NCI-H2196 treated with DMSO at 0.1 percent for 48 hours (cell line): ENCODE data around the gene POLE3.
"Not testable (repeated sequence)": the region's sequence is repeated elsewhere in the genome, so short reads cannot be mapped to it uniquely, and the experiment has no call there.

ENCODE experiments used
- DNase-seq: peaks from one replicate; lab custom pipeline; 2025; ENCODE audit not compliant: unreplicated experiment; lab: John Stamatoyannopoulos, UW

Gene POLE3

DNA sequence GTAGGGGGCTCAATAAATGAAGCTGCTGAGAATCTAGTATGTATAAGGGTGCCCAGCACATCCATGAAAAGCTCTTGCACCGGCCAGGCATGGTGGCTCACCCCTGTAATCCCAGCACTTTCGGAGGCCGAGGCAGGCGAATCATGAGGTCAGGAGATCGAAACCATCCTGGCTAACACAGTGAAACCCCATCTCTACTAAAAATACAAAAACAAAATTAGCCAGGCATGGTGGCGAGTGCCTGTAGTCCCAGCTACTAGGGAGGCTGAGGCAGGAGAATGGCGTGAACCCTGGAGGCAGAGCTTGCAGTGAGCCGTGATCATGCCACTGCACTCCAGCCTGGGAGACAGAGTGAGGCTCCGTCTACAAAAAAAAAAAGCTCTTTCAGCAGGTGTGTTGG lies 4.1 kb downstream of the POLE3 start:
- DNase-seq: not testable (repeated sequence)

GRCh38 chr9:113403646-113404045 lies 6.8 kb downstream of the POLE3 start:
- DNase-seq: no peak

DNA sequence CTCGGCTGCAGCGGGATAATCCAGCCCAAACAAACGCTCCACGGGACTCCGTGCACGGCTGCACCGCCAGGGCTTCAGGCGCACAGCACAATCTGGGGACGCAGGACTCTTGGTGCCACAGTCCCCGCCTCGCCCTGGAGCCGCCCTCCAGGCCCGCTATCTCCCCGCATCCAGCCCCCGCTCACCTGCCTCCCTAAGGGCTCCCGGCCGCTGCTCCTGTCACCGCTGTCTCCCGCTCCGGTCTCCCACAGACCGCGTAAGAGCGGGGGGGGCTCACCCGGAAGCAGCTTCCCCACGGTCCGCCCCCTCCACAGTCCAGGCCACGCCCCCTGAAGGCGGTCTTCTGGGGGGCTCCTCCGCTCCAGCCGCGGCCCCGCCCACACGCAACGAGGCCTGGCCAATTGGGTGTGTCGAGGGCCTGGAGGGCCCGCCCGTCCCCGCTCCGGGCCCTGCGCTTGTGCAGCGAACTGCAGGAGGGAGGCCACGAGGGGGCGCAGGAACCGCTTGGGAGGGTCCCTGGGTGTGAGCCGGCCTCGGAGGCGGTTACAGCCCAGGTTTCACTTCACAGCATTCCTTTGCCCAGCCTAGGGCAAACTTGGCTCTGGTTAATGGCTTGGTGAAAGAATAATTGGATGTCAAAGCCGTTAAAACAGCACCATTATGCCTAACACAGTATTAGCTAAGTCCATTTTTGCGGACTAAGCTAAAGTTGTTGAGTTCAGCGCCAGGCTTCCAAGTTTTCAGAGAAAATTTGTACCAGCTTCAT lies 9.3 kb downstream of the POLE3 start, which contains the start of gene ALAD:
ALAD (minus strand) TSS at position 258 of the 766 bp plus-strand sequence. CDS start 7,725 bp downstream, outside the sequence.
- DNase-seq: peak; percentile 98

DNA sequence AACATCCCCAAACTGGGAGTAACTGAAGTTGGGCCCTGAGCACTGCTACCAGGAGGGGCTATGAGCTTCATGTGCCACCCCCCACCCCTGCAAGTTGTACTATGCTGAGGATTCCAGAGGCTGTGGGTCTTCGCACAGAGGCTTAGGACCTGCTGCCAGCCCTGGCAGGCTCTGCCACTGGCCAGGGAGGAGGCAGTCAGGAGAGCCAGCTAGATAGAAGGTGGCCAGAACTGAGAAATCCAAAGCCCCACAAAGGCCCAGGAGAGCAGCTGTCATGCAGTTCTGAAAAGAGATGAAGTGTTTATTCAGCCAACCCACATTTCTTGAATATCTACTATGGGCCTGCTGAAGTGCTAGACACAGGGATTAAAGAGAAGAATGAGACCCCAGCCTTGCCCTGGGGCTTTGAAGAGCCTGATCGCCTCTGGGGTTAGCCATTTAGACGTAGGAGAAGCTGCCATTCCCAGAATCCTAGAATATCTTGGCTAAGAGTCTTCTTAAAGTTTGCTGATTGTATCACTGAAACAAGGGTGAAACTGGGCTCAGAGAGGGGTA lies 10.8 kb downstream of the POLE3 start:
- DNase-seq: no peak

DNA sequence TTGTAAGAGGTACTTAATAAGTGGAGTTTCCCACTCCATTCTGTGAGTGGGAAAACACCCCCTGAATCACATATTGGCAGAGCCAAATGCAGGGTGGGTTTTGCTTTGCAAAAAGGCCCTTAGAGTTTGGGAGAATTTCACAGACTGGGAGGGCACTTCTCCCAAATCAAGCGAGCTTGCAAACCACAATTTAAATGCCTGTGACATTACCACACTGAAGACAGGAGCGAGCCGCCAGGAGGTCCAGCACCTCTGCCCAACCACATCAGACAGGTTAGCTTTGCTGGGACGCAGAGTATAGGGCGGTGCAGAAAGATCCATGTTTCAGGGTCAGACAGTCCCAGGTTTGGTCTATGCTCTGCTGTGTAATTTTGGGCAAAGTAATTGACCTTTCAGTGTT lies 11.7 kb downstream of the POLE3 start:
- DNase-seq: no peak

DNA sequence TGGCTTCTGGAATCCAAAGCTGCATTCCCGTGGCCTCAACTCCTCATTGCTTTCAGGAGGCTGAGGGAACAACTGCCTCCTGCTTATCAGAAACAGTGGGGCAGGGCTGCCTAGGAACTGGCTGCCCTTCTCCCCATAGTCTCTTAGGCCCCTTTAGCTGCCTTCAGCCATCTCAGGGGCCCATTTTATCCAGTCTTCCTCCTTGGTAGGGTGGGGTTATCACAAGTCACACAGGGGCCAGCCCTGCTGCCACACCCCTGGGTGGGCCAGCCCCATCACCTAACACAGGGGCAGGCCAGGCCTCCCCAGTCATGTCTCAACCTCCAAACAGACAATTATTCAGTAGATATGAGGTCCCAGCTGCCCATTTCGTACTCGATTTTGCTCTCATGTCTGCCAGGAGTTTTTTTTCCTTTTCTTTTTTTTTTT lies 13.3 kb downstream of the POLE3 start:
- DNase-seq: no peak

- DNase-seq: no peak
These were observed 15.2 kb downstream of the POLE3 start for GRCh38 chr9:113395000-113395861.

- no peak for DNase-seq
These were observed 17.2 kb downstream of the POLE3 start for GRCh38 chr9:113393281-113393680.

DNA sequence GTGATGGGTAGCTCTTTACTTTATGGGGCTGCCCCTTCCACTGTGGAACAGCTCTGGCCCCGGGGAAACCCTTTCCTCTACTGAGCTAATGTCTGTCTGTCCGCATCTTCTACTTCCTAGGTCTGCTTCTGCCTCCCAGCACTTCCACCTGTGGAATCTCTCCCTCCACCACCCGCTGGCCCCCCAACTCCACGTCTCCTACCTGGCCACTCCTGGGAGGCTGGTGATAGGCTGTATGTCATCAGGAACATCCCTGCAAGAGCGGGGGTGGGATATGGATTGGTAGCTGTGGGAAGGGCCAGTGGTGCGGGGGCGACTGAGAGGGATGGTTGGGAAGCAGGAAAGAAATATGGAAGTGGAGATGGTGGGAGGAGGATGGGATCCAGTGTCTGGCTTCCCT lies 18.6 kb downstream of the POLE3 start:
- no peak for DNase-seq

GRCh38 chr9:113390192-113390960 lies 20.1 kb downstream of the POLE3 start:
- no peak for DNase-seq

DNA sequence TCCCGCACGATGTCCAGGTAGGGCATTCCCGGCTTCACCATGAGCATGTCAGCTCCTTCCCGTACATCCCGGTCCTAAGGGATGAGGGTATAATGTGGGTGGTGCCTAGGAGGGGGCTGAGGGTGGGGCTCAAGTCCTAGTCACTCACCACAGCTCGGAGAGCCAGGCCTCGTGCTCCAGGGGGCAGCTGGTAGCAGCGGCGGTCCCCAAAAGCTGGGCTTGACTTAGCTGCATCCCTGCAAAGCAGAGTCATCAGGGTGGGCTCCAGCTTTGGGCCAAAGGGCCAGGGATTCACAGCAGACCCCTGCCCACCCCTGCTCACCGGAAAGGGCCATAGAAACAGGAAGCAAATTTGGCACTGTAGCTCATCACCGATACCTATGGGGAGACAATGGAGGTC lies 21.0 kb downstream of the POLE3 start:
- DNase-seq: no peak

- no peak for DNase-seq
These were observed 21.6 kb downstream of the POLE3 start for GRCh38 chr9:113388833-113389232.

- DNase-seq: no peak
These were observed 22.8 kb downstream of the POLE3 start for GRCh38 chr9:113387560-113388230.

DNA sequence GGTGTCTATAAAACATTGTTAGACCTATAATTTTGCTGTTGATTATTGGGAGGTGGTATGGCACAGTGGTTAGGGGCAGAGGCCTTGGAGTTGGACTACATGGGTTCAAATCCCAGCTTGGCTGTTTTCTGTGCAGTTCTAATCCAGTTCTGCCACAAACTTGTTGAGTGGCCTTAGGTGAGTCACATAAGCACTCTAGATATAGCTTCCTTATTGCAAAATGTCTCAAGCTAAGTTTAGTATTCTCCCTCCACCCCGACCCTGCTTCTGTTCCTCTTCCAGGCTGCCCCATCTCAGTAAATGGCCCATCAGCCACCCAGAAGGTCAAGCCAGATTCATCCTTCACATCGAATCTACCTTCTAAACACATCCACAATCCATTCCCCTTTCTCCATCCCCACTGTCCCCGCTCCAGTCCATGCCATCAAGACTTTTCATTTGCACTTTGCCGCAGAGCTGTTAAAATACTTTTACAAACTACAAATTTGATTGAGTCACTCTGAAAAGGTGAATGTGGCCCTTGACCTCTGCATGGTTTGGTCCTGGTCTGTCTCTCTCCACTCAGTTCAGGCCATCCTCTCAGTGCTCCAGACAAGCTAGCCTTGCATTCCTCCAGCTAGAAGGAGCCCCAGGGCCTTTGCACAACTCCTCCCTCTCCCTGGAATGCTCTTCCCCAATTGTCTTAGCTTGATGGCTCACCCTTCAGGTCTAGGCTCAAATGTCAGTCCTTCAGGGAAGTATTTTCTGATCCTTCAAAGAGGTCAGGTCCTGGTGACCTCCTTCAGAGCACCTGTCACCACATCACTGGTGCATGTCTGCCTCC lies 23.7 kb downstream of the POLE3 start:
- no peak for DNase-seq

DNA sequence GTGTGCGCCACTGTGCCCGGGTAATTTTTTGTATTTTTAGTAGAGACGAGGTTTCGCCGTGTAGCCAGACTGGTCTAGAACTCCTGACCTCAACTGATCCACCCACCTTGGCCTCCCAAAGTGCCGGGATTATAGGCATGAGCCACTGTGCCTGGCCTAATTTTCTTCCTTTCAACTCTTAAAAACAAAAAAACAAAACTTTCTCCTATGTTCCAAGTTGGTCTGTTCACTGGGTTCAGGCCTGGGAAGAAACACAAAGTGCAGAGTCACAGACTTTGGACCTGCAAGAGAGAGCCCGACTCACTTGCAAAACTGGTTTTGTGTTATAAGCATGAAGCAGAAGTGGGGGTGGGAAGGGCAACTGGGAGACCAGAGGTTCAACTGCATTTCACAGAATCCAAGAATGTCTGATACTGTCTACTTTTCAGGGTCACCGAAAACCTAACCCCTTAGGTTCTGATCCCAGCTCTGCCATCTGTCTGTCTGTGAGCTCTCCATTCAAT lies 28.5 kb downstream of the POLE3 start:
- no peak for DNase-seq

DNA sequence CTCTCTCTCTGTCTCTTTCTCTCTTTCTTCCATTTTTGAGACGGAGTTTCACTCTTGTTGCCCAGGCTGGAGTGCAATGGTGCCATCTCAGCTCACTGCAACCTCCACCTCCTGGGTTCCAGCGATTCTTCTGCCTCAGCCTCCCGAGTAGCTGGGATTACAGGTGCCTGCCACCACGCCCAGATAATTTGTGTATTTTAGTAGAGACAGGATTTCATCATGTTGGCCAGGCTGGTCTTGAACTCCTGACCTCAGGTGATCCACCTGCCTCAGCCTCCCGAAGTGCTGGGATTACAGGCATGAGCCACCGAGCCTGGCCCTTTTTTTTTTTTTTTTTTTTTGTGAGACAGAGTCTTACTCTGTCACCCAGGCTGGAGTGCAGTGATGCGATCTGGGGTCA lies 29.0 kb downstream of the POLE3 start:
- not testable (repeated sequence) for DNase-seq

DNA sequence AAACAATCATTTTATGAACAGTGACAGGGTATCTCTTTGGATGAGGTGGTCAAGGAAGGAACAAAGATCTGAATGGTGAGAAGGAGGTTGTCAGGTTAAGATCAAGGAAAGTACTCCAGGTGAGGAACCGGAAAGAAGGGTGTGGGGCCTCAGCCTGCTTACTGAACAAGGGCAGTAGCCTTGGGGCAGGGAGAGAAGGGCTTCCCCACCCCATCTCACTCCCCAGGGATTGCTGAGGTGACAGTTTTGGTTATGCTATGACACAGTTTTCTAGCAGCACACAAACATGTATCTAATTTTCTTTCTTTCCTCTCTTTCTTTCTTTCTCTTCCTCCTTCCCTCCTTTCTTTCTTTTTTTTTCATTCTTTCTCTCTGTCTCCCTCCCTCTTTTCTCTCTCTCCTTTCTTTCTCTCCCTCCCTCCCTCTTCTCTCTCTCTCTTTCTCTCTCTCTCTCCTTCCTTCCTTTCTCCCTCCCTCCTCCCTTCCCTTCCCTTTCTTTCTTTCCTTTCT lies 29.6 kb downstream of the POLE3 start:
- no peak for DNase-seq

- DNase-seq: not testable (repeated sequence)
These were observed 30.7 kb downstream of the POLE3 start for GRCh38 chr9:113379829-113380210.
